GM23338 (cell line): ENCODE results near the gene TST. TPM values are rescaled to one million over a fixed set of nuclear protein-coding genes. Genes with fewer than 3 reads are reported as not detected.

Source experiments
- ATAC-seq: fragments of 200-7000 bp; cut with Tn5 transposase; 3 replicates; pipeline ENCODE4 v1.9.1; 2020
- DNase-seq: peaks from one replicate; pipeline ENCODE4 v3.0.0-alpha.2; 2015; ENCODE audit warnings: low spot score
- H2AFZ ChIP-seq: fragments of 200-600 bp; sonication (generic); 2 replicates; pipeline ENCODE4 v1.8.0; 2016; ENCODE audit warnings: antibody characterized with exemption, mild to moderate bottlenecking, moderate library complexity
- H3F3A ChIP-seq: fragments of 200-600 bp; sonication (generic); replicated peaks from 2 replicates; pipeline ENCODE4 v1.8.0; 2017; ENCODE audit warnings: antibody characterized with exemption, mixed run types, low read depth
- H3K27ac ChIP-seq: fragments of 200-600 bp; sonication (generic); 2 replicates; pipeline ENCODE4 v1.6.1; 2016; ENCODE audit warnings: low read depth
- H3K27me3 ChIP-seq: fragments of 200-600 bp; sonication (generic); 2 replicates; pipeline ENCODE4 v1.8.0; 2016; ENCODE audit warnings: mild to moderate bottlenecking, mixed run types, moderate library complexity; ENCODE audit not compliant: insufficient read depth
- H3K36me3 ChIP-seq: fragments of 200-600 bp; sonication (generic); 2 replicates; pipeline ENCODE4 v1.8.0; 2016; ENCODE audit warnings: mild to moderate bottlenecking; ENCODE audit not compliant: insufficient read depth
- H3K4me1 ChIP-seq: fragments of 200-600 bp; sonication (generic); 2 replicates; pipeline ENCODE4 v1.8.0; 2016; ENCODE audit warnings: mild to moderate bottlenecking, moderate library complexity; ENCODE audit not compliant: insufficient read depth
- H3K4me2 ChIP-seq: fragments of 200-600 bp; sonication (generic); 2 replicates; pipeline ENCODE4 v1.7.1; 2017; ENCODE audit warnings: mixed run types
- H3K4me3 ChIP-seq: fragments of 200-600 bp; sonication (generic); 2 replicates; pipeline ENCODE4 v1.6.1; 2016; ENCODE audit warnings: mixed run types
- H3K79me2 ChIP-seq: fragments of 200-600 bp; sonication (generic); replicated peaks from 2 replicates; pipeline ENCODE4 v1.8.0; 2017; ENCODE audit warnings: mild to moderate bottlenecking; ENCODE audit not compliant: insufficient read depth
- H3K9me2 ChIP-seq: fragments of 200-600 bp; sonication (generic); 2 replicates; pipeline ENCODE4 v1.8.0; 2017; ENCODE audit not compliant: insufficient read depth
- H4K20me1 ChIP-seq: fragments of 200-600 bp; sonication (generic); replicated peaks from 2 replicates; pipeline ENCODE4 v1.8.0; 2017; ENCODE audit warnings: mild to moderate bottlenecking; ENCODE audit not compliant: insufficient read depth
- H3K27ac Mint-ChIP-seq: 2 replicates; pipeline ENCODE4 v1.8.0; 2020; ENCODE audit warnings: inconsistent platforms, mild to moderate bottlenecking, moderate library complexity, mixed read lengths
- H3K27me3 Mint-ChIP-seq: 3 replicates; pipeline ENCODE4 v1.8.0; 2022; ENCODE audit warnings: low read depth, mild to moderate bottlenecking, moderate library complexity, mixed read lengths, inconsistent platforms; ENCODE audit not compliant: insufficient read depth, poor library complexity
- H3K36me3 Mint-ChIP-seq: 3 replicates; pipeline ENCODE4 v1.8.0; 2021; ENCODE audit warnings: low read depth, mild to moderate bottlenecking, inconsistent platforms, moderate library complexity, mixed read lengths
- H3K4me1 Mint-ChIP-seq: 3 replicates; pipeline ENCODE4 v1.8.0; 2020; ENCODE audit warnings: mild to moderate bottlenecking, inconsistent platforms, mixed read lengths
- H3K4me3 Mint-ChIP-seq: 3 replicates; pipeline ENCODE4 v1.8.0; 2021; ENCODE audit warnings: moderate library complexity, mild to moderate bottlenecking, inconsistent platforms, mixed read lengths
- H3K9me3 Mint-ChIP-seq: 3 replicates; pipeline ENCODE4 v1.8.0; 2020; ENCODE audit warnings: moderate library complexity, mild to moderate bottlenecking, inconsistent platforms, mixed read lengths
- CREB1 ChIP-seq: fragments of 250-450 bp; sonication (Bioruptor Pico); IDR thresholded peaks from 2 replicates; pipeline ENCODE4 v1.5.0; 2020; ENCODE audit warnings: low read depth, mild to moderate bottlenecking, moderate library complexity
- EZH2 ChIP-seq: fragments of 200-600 bp; sonication (generic); IDR thresholded peaks from one replicate; pipeline ENCODE4 v1.8.0; 2017; ENCODE audit warnings: antibody characterized with exemption, mild to moderate bottlenecking, low read depth; ENCODE audit not compliant: unreplicated experiment
- JUNB ChIP-seq: IDR thresholded peaks from one replicate; pipeline ENCODE4 v1.6.1; 2016; ENCODE audit warnings: antibody characterized with exemption; ENCODE audit not compliant: unreplicated experiment
- NANOG ChIP-seq: IDR thresholded peaks from 2 replicates; pipeline ENCODE4 v1.6.1; 2016; ENCODE audit warnings: antibody characterized with exemption, borderline replicate concordance
- POLR2AphosphoS5 ChIP-seq: IDR thresholded peaks from 2 replicates; pipeline ENCODE4 v1.6.1; 2016; ENCODE audit warnings: antibody characterized with exemption, low read depth
- STAT1 ChIP-seq: IDR thresholded peaks from one replicate; pipeline ENCODE4 v1.6.1; 2016; ENCODE audit warnings: antibody characterized with exemption; ENCODE audit not compliant: unreplicated experiment
- ZNF331 ChIP-seq: fragments of 250-450 bp; sonication (Bioruptor Pico); IDR thresholded peaks from 2 replicates; pipeline ENCODE4 v1.5.0; 2020; ENCODE audit warnings: low read depth, mild to moderate bottlenecking, moderate library complexity
- polyA plus RNA-seq: library from polyadenylated mRNA; unstranded; fragments of >200 nt; fragmentation: Nextera tagmentation; extraction: Ambion mirVana; gene quantifications from 2 replicates; pipeline ENCODE4 v1.2.1, GENCODE V29; 2016
- total RNA-seq: library from RNA; depleted of rRNA; stranded (reverse); fragments of >200 nt; shearing (Covaris generic); gene quantifications from 2 replicates; pipeline ENCODE4 v1.2.3, GENCODE V29; 2014
- TF ChIP-seq, protein P1 (sequence below): IDR thresholded peaks from one replicate; pipeline ENCODE4 v1.6.1; 2018; ENCODE audit warnings: antibody characterized with exemption; ENCODE audit not compliant: unreplicated experiment
- TF ChIP-seq, protein P2 (sequence below): IDR thresholded peaks from 2 replicates; pipeline ENCODE4 v1.6.1; 2016; ENCODE audit warnings: antibody characterized with exemption
- TF ChIP-seq, protein P3 (sequence below): fragments of 250-450 bp; sonication (Bioruptor Pico); IDR thresholded peaks from 2 replicates; pipeline ENCODE4 v1.5.0; 2020; ENCODE audit warnings: mild to moderate bottlenecking, moderate library complexity

Gene TST
- total and polyA plus RNA-seq, 2 experiments from 2014 or later = 14.6 to 32.7 TPM

DNA sequence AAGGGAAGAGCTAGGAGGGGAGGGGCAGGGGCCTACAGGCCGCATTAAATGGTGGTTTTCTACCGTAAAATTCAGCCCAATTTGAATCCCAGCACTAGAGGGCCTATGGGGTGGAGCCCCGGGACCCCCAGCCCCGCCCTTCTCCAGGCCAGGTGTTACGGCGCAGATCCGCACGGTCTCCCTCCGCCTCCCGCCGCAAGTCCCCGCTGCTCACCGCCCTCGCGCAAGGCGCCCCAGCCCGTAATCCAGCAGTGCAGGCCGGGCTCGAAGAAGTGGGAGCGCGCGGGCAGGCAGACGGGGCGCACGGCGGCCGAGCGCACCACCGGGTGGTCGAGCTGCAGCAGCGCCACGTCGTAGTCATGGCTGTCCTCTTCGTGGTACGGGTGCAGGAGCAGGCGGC, 49.6 kb upstream of the TST start:
- peaks cover 2% of the 10 kb centered on the region; the same call in 2 of the 3 replicates for H3K36me3 Mint-ChIP-seq
- peak overlapping the region; percentile 75 for H3K4me2 ChIP-seq
- no peaks in the 10 kb centered on the region for H4K20me1 ChIP-seq
- TF ChIP-seq POLR2AphosphoS5 (peak; percentile 63), JUNB (no peak)
- H2AFZ ChIP-seq = peak overlapping the region; percentile 63; the same call in 1 of the 2 replicates
- H3K4me1 ChIP-seq = peaks cover 5% of the 10 kb centered on the region; the same call in 1 of the 2 replicates
- no peaks in the 10 kb centered on the region for H3K79me2 ChIP-seq
- ATAC-seq = peak; percentile 94
- peak overlapping the region; percentile 57 for H3K4me3 Mint-ChIP-seq
- peaks cover 39% of the 10 kb centered on the region for H3K27me3 Mint-ChIP-seq
- no peaks in the 10 kb centered on the region for H3F3A ChIP-seq
- 0 out of 2 replicates have a peak, but pooled peaks cover 8% of the 10 kb centered on the region for H3K9me2 ChIP-seq
- H3K4me1 Mint-ChIP-seq = peaks cover 15% of the 10 kb centered on the region
- no peak overlapping the region for H3K27ac ChIP-seq
- H3K27ac Mint-ChIP-seq = no peak overlapping the region
- DNase-seq = peak; percentile 86
- peak overlapping the region; percentile 50 for H3K4me3 ChIP-seq
- H3K27me3 ChIP-seq = peaks cover 62% of the 10 kb centered on the region
- H3K36me3 ChIP-seq = no peaks in the 10 kb centered on the region
- H3K9me3 Mint-ChIP-seq = no peaks in the 10 kb centered on the region; the same call in 2 of the 3 replicates

DNA sequence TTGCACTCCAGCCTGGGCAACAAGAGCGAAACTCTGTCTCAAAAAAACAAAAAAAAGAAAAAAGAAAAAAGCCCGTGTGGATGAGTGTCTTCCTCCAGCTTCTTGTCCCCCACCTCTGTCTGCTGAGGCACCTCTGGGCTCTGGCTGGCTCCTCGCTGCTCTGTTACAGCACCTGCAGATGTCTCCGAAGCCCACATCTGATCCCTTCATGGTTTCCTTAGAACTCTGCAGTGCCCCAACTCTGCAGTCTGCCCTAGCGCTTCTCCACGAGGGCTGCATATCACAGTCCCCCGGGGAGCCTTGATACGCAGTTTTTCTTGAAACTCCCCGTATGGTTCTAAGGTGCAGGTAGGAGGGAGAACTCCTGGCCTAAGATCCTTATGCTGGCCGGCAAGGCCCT, 48.2 kb upstream of the TST start:
- H3K27me3 ChIP-seq = peaks cover 52% of the 10 kb centered on the region
- TF ChIP-seq, protein P1, sequence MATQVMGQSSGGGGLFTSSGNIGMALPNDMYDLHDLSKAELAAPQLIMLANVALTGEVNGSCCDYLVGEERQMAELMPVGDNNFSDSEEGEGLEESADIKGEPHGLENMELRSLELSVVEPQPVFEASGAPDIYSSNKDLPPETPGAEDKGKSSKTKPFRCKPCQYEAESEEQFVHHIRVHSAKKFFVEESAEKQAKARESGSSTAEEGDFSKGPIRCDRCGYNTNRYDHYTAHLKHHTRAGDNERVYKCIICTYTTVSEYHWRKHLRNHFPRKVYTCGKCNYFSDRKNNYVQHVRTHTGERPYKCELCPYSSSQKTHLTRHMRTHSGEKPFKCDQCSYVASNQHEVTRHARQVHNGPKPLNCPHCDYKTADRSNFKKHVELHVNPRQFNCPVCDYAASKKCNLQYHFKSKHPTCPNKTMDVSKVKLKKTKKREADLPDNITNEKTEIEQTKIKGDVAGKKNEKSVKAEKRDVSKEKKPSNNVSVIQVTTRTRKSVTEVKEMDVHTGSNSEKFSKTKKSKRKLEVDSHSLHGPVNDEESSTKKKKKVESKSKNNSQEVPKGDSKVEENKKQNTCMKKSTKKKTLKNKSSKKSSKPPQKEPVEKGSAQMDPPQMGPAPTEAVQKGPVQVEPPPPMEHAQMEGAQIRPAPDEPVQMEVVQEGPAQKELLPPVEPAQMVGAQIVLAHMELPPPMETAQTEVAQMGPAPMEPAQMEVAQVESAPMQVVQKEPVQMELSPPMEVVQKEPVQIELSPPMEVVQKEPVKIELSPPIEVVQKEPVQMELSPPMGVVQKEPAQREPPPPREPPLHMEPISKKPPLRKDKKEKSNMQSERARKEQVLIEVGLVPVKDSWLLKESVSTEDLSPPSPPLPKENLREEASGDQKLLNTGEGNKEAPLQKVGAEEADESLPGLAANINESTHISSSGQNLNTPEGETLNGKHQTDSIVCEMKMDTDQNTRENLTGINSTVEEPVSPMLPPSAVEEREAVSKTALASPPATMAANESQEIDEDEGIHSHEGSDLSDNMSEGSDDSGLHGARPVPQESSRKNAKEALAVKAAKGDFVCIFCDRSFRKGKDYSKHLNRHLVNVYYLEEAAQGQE = no peak
- TF ChIP-seq CREB1 (CRISPR knock-in tag) = no peak
- TF ChIP-seq EZH2 = no peak
- TF ChIP-seq ZNF331 = no peak
- TF ChIP-seq STAT1 = no peak
- no peak for TF ChIP-seq NANOG
- no peak for TF ChIP-seq POLR2AphosphoS5
- TF ChIP-seq, protein P2, sequence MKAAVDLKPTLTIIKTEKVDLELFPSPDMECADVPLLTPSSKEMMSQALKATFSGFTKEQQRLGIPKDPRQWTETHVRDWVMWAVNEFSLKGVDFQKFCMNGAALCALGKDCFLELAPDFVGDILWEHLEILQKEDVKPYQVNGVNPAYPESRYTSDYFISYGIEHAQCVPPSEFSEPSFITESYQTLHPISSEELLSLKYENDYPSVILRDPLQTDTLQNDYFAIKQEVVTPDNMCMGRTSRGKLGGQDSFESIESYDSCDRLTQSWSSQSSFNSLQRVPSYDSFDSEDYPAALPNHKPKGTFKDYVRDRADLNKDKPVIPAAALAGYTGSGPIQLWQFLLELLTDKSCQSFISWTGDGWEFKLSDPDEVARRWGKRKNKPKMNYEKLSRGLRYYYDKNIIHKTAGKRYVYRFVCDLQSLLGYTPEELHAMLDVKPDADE = no peak
- TF ChIP-seq, protein P3, sequence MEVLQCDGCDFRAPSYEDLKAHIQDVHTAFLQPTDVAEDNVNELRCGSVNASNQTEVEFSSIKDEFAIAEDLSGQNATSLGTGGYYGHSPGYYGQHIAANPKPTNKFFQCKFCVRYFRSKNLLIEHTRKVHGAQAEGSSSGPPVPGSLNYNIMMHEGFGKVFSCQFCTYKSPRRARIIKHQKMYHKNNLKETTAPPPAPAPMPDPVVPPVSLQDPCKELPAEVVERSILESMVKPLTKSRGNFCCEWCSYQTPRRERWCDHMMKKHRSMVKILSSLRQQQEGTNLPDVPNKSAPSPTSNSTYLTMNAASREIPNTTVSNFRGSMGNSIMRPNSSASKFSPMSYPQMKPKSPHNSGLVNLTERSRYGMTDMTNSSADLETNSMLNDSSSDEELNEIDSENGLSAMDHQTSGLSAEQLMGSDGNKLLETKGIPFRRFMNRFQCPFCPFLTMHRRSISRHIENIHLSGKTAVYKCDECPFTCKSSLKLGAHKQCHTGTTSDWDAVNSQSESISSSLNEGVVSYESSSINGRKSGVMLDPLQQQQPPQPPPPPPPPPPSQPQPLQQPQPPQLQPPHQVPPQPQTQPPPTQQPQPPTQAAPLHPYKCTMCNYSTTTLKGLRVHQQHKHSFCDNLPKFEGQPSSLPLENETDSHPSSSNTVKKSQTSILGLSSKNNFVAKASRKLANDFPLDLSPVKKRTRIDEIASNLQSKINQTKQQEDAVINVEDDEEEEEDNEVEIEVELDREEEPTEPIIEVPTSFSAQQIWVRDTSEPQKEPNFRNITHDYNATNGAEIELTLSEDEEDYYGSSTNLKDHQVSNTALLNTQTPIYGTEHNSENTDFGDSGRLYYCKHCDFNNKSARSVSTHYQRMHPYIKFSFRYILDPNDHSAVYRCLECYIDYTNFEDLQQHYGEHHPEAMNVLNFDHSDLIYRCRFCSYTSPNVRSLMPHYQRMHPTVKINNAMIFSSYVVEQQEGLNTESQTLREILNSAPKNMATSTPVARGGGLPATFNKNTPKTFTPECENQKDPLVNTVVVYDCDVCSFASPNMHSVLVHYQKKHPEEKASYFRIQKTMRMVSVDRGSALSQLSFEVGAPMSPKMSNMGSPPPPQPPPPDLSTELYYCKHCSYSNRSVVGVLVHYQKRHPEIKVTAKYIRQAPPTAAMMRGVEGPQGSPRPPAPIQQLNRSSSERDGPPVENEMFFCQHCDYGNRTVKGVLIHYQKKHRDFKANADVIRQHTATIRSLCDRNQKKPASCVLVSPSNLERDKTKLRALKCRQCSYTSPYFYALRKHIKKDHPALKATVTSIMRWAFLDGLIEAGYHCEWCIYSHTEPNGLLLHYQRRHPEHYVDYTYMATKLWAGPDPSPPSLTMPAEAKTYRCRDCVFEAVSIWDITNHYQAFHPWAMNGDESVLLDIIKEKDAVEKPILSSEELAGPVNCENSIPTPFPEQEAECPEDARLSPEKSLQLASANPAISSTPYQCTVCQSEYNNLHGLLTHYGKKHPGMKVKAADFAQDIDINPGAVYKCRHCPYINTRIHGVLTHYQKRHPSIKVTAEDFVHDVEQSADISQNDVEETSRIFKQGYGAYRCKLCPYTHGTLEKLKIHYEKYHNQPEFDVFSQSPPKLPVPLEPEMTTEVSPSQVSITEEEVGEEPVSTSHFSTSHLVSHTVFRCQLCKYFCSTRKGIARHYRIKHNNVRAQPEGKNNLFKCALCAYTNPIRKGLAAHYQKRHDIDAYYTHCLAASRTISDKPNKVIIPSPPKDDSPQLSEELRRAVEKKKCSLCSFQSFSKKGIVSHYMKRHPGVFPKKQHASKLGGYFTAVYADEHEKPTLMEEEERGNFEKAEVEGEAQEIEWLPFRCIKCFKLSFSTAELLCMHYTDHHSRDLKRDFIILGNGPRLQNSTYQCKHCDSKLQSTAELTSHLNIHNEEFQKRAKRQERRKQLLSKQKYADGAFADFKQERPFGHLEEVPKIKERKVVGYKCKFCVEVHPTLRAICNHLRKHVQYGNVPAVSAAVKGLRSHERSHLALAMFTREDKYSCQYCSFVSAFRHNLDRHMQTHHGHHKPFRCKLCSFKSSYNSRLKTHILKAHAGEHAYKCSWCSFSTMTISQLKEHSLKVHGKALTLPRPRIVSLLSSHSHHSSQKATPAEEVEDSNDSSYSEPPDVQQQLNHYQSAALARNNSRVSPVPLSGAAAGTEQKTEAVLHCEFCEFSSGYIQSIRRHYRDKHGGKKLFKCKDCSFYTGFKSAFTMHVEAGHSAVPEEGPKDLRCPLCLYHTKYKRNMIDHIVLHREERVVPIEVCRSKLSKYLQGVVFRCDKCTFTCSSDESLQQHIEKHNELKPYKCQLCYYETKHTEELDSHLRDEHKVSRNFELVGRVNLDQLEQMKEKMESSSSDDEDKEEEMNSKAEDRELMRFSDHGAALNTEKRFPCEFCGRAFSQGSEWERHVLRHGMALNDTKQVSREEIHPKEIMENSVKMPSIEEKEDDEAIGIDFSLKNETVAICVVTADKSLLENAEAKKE (CRISPR knock-in tag) = no peak

More for the DNA sequence above, 48.2 kb upstream of the TST start:
- peaks cover 28% of the 10 kb centered on the region for H3K4me1 Mint-ChIP-seq
- no peak overlapping the region for H3K27ac Mint-ChIP-seq
- H3K27me3 Mint-ChIP-seq = peaks cover 43% of the 10 kb centered on the region
- Histone ChIP-seq H3K4me2 (no peak overlapping the region), H2AFZ (no peak overlapping the region), H3K4me1 (peaks cover 14% of the 10 kb centered on the region), H3K79me2 (no peaks in the 10 kb centered on the region), H3K9me2 (0 out of 2 replicates have a peak, but pooled peaks cover 8% of the 10 kb centered on the region), H3F3A (no peaks in the 10 kb centered on the region), H3K4me3 (no peak overlapping the region), H3K27ac (no peak overlapping the region), H3K36me3 (no peaks in the 10 kb centered on the region), H4K20me1 (no peaks in the 10 kb centered on the region)
- H3K36me3 Mint-ChIP-seq = peaks cover 2% of the 10 kb centered on the region; the same call in 2 of the 3 replicates
- DNase-seq (no peak), ATAC-seq (no peak)
- H3K4me3 Mint-ChIP-seq = no peak overlapping the region
- H3K9me3 Mint-ChIP-seq = no peaks in the 10 kb centered on the region; the same call in 2 of the 3 replicates
